Measurements from ENCODE around the gene URM1.
"Not testable (repeated sequence)": the region's sequence is repeated elsewhere in the genome, so short reads cannot be mapped to it uniquely, and the experiment has no call there.

URM1 gene

GRCh38 chr9:128399861-128400260, 28.7 kb downstream of the URM1 start:
- no peak overlapping the region for H3K4me3 ChIP-seq (ENCODE audit: low read depth, low read length)
- DNase-seq (ENCODE audit: low read depth): no peak

DNA sequence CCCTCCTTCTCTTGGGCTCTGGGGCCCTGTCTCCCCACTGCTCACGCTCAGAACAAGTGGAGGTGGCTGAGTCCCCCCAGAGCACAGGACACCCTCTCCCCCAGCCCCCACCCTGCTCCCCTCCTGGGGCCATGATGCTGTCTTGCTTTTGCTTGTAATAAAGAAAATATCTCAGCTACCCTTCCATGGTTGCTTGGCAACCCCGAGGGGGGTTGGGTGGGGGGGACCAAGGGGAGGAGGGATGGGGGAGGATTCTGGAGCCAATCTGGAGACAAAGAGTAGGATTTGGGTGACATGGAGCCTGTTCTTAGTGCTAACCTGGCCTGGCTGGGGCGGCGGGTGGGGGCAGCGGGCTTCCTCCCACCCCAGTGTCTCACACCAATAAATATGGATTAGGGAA, 33.4 kb downstream of the URM1 start:
- no peak for DNase-seq (ENCODE audit: low read depth)
- no peak overlapping the region for H3K4me3 ChIP-seq (ENCODE audit: low read depth, low read length)

DNA sequence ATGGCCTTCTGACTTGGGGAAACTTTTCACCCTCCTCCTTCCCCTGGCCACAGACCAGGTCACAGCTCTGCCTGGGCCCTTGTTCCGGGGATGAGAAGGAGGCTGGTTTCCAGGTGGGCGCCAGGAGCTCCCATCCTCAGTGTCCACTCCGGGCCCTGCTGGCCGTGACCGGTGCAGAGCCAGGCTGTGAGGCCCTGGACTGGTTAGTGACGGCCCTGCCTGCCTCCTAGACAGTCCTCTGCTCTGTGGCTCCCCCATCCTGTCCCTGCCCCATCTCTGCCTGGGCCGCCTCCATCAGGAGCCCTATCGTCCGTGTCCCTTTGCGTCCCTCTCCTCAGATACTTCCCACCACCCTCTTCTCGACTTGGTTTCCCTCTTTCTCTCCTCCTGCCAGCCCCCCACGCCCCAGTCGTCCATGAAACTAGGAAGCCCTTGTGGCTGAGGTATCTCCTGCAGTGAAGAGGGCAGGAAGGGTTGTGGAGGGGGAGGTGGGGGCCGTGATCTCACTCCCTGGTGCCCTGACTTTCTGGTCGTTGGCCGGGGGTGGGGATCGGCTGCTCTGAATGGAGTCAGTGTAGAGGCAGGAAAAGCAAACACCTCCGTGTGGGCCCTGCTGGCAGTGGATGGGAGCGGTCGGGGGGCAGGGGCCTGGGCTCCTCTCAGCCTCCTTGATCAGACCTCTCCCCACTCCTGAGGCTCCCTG, 34.1 kb downstream of the URM1 start:
- H3K4me3 ChIP-seq (ENCODE audit: low read depth, low read length): no peak overlapping the region
- no peak for DNase-seq (ENCODE audit: low read depth)

DNA sequence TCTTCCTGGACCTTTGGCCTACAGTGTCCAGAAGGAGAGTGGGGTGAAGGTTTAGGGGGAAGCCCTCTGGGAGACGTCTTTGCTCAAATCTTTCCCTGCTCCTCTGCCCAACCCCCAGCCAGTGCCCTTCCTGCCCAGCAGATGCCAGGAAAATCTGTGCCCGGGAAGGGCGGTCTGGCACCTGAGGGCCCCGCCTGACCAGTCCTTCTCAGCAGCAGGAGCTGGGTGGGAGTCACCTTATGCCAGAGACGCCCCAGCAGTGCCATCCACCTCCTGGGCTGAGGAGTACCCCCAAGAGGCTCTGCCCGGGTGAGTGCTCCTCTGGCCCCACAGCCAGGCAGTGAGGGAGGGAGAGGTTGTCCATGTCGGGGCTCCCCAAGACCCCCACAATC, 34.6 kb downstream of the URM1 start:
- no peak overlapping the region for H3K4me3 ChIP-seq (ENCODE audit: low read depth, low read length)
- no peak for DNase-seq (ENCODE audit: low read depth)

GRCh38 chr9:128406848-128407391, 35.7 kb downstream of the URM1 start:
- no peak for DNase-seq (ENCODE audit: low read depth)
- H3K4me3 ChIP-seq (ENCODE audit: low read depth, low read length): no peak overlapping the region

DNA sequence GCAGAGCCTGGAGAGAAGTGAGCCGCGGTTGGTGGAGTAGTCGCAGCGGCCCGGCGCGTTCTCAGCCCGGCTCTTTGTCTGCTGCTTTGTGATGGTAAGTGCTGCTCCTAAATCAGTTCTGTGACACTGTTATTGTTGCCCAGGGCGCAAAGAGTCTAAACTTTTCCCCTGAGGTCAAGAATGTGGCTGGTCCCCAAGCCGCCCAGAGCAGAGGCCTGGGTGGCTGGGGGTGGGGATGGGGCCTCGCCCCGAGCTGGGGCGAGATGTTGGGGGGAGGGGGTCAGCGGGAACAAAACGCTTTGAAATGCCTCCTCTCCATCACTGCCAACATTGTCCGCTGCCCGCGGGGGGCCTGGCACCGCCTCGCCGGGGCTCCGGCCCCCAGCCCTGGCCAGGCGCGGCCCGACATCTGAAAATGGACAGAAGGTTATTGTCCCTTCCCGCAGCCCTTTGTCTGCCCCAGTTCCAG, 37.8 kb downstream of the URM1 start:
- DNase-seq (ENCODE audit: low read depth): no peak
- H3K4me3 ChIP-seq (ENCODE audit: low read depth, low read length): no peak overlapping the region

DNA sequence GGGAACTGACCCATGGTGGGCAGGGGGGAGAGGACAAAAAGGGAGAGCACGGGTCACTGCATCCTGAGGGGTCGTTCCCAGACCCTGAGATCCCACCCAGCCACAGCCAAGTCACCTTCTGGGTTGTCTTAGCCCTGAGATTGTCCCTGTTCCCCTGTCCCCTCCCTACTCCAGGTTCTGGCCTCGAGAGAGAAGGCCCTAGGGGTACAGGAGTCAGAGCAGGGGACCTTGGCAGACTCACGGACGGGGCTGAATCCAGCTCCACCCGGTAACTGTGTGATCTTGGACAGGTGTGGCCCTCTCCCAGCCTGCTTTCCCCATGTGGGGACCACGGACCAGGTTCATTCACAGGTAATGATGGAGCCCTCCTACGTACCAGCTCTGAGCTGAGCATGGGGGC, 38.3 kb downstream of the URM1 start:
- DNase-seq (ENCODE audit: low read depth): no peak
- H3K4me3 ChIP-seq (ENCODE audit: low read depth, low read length): no peak overlapping the region

GRCh38 chr9:128409978-128410377, 38.8 kb downstream of the URM1 start:
- no peak for DNase-seq (ENCODE audit: low read depth)
- H3K4me3 ChIP-seq (ENCODE audit: low read depth, low read length): no peak overlapping the region

DNA sequence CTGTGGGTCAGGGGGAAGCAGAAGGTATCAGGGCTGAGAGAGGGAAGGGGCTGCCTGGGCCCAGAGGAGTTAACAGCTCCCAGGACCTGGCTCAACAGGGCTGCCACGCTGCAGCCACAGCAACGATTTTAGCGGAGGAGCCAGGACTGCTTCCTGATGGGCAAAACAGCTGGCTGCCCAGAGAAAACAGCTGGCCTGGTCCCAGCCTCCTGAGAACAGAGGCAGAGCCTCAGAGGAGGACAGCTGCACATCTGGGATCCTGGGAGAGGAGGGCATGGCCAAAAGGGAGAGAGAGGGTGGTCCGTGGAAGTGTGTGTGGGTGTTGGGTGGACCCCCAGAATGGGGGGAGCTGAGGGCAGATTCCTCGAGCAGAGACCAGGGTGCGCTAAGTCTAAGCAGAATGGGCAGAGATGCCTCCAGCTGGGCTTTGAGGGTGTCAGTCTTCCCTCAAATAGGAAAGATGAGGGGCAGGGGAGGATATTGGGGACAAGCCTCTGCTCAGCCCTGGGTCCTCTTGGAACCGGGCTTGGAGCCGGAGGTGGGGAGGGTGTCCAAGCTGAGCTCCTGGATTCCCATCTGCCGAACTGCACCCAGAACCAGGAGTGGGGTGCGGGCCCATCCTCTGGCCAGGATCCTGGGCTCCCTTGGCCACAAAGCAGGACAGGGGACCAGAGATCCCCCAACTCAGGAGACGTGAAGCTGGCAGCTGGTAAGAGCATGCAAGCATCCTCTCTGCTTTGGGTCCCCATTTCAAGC, 40.4 kb downstream of the URM1 start:
- no peak overlapping the region for H3K4me3 ChIP-seq (ENCODE audit: low read depth, low read length)
- no peak for DNase-seq (ENCODE audit: low read depth)

- DNase-seq (ENCODE audit: low read depth): no peak
These were observed 41.1 kb downstream of the URM1 start for GRCh38 chr9:128412120-128412790.

DNA sequence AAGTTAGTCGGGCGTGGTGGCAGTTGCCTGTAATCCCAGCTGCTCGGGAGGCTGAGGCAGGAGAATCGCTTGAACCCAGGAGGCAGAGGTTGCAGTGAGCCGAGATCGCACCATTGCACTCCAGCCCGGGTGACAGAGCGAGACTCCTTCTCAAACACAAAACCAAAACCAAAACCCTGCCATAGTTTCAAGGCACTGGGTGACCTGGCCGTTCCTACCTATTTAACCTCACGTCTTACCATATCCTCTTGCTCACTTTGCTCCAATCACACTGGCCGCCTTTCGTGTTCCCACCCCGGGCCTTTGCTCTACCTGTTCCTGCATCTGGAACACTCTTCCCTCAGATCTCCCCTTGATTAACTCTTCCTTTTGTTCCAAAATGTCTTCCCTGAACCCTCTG, 42.6 kb downstream of the URM1 start:
- H3K4me3 ChIP-seq (ENCODE audit: low read depth, low read length); DNase-seq (ENCODE audit: low read depth): not testable (repeated sequence)

More at GRCh38 chr9:128412120-128412790, 41.1 kb downstream of the URM1 start:
- no peak overlapping the region for H3K4me3 ChIP-seq (ENCODE audit: low read depth, low read length)

DNA sequence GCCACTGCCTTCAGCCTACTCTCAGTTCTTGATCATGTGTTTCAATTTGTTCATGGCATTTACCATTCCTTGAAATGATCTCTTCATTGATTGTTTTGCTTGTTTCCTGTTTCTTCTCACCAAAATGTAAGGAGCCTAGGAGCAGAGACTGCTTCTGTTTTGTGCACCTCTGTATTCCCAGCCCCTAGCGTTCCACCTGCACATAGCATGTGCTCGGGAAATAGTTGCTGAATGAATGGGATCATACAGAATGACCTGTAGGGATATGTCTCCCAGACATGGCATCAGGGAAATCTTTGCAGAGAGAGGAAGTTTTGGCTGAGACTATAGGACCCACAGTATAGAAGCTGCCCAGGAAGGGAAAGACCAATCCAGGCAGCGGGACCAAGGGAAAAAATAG, 43.3 kb downstream of the URM1 start:
- no peak overlapping the region for H3K4me3 ChIP-seq (ENCODE audit: low read depth, low read length)
- no peak for DNase-seq (ENCODE audit: low read depth)

- DNase-seq (ENCODE audit: low read depth): no peak
- no peak overlapping the region for H3K4me3 ChIP-seq (ENCODE audit: low read depth, low read length)
These were observed 44.1 kb downstream of the URM1 start for GRCh38 chr9:128415281-128415680.

GRCh38 chr9:128416014-128416413, 44.8 kb downstream of the URM1 start:
- DNase-seq (ENCODE audit: low read depth): no peak
- no peak overlapping the region for H3K4me3 ChIP-seq (ENCODE audit: low read depth, low read length)

DNA sequence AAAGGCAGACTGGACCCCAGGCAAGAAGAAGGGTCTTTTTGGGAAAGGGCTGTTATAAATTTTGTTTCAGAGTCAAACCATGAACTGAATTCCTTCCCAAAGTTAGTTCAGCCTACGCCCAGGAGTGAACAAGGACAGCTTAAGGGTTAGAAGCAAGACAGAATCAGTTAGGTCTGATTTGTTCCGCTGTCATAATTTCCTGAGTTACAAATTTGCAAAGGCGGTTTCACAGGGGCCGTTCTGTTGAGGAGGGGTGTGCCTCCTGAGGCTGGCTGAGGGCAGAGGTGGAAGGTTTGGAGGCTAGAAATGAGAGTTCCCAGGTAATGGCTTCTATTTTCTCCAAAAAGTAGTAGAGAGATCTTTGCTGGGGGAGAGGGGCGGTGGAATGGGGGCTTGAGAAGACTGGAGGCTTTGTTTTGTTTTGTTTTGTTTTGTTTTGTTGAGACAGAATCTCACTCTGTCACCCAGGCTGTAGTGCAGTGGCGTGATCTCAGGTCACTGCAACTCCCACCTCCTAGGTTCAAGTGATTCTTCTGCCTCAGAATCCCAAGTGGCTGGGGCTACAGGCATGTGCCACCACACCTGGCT, 45.4 kb downstream of the URM1 start:
- no peak for DNase-seq (ENCODE audit: low read depth)

DNA sequence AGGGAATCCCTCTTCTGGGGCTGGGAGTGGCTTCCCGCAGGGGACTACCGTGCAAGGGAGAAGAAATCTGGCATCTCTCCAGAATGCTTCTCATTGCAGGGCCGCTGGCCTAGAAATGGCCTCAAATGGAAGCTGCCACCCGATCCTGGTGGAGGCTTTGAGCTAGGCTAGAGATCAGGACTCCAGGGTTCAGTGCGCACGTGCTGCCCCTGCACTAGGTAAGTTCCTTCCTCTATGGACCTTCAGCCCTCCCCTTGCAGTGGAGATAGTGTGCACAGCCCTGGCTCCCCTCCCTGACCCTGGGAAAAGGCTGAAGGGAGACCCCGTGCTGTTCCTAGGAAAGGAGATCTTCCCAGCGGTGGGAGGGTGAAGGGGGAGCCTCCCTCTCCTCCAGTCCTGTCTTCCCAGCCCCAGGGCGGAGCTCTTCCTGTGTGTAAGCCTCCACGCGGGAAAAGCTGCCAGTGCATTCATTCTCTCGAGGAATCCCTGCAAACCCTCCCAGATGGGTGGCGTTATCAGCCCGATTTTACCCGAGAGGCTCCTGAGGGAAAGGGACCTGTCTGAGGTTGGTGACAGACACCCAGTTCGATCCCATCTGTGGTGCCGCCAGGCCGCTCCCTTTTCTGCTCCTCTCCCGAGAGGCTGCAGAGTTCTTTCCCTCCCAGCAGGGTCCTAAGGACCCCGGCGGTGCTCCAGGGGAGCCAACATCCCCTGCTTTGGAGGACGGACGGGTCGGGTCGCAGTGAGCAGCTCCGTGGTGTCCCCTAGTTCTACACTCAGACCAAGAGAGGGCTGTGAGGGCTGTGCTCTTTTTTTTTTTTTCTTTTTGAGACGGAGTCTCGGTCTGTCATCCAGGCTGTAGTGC, 48.1 kb downstream of the URM1 start:
- DNase-seq (ENCODE audit: low read depth): no peak
- peak overlapping the region; percentile 89 for H3K4me3 ChIP-seq (ENCODE audit: low read depth, low read length)

More for the DNA sequence above, 45.4 kb downstream of the URM1 start:
- no peak overlapping the region for H3K4me3 ChIP-seq (ENCODE audit: low read depth, low read length)

GRCh38 chr9:128420060-128420650, 49.0 kb downstream of the URM1 start:
- peak overlapping the region; percentile 89 for H3K4me3 ChIP-seq (ENCODE audit: low read depth, low read length)
- DNase-seq (ENCODE audit: low read depth): no peak

- no peak for DNase-seq (ENCODE audit: low read depth)
- peak within 1 kb of the TSS; percentile 89 for H3K4me3 ChIP-seq (ENCODE audit: low read depth, low read length)
These were observed 49.7 kb downstream of the URM1 start, which contains the start of gene CERCAM for GRCh38 chr9:128420651-128421481. Gene CERCAM (plus strand): TSS chr9:128420857. CDS start chr9:128420878, 21 bp downstream.
